Activated CD4-positive, alpha-beta T cell treated with anti-CD3 and anti-CD28 coated beads, Interleukin-2, Interleukin-6, amounts not matched to agents 100 ng/mL and 50 ng/mL, durations not matched to agents 16 hours and 8 hours (primary cell): ENCODE measurements around the gene SHC3.

Experiments used
- DNase-seq: peaks from one replicate; pipeline ENCODE4 v3.0.0-alpha.2; 2020

The SHC3 gene

DNA sequence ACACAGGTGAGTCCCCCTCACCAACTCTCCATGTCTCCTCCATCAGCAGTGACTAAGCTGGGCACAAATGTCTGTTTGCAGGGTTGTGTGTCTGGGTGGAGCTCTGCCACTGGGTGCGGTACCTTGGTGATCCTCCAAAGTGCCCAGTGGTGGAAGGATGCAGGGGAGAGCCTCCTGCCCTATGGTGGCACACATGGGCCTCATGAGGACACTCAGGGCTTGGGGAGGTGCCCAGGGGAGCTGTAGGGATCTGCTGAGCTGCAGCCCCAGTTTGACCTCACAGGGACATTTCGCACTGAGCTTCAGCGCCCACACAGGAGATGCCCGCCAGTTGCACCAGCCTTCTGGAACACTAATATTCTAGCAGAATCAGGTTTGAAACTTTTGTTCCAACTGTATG, 157.9 kb downstream of the SHC3 start:
- no peak for DNase-seq

DNA sequence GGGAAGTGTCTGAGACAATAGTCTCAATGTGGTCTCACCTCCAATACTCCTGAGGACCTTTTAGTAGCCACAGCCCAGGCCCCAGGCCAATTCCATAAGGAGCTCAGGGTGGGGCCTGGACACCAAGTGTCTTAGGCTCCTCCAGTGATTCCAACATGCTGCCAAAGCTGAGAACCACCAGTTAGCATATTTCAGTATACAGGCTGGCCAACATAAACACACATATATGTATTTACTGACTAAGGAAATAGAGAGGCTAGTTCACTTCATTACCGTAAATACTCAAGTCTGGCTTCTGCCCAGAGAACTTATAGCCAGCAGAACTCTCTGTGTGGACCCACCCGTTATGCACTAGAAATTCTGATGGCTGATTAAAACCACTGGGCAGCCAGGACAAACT, 163.3 kb downstream of the SHC3 start:
- DNase-seq, result no peak

DNA sequence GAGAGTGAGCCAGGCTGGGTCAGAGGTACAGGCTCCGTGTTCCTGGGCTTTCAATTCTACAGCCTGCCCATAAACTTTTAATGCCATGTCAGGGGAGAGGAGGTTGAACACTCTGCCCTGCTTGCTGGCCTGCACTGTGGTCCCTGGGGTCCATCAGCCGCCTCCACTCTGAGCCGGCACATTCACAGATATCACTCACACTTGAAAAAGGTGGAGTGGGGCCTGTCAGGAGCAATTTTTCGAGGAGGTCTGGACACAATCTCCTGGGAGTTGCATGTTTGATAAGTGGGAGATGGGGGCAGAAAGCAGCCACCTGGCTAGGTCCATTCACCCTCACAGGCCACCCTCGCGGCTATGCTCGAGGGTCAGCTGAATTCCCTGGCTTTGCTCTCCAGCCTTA, 164.5 kb downstream of the SHC3 start:
- DNase-seq, result no peak

DNA sequence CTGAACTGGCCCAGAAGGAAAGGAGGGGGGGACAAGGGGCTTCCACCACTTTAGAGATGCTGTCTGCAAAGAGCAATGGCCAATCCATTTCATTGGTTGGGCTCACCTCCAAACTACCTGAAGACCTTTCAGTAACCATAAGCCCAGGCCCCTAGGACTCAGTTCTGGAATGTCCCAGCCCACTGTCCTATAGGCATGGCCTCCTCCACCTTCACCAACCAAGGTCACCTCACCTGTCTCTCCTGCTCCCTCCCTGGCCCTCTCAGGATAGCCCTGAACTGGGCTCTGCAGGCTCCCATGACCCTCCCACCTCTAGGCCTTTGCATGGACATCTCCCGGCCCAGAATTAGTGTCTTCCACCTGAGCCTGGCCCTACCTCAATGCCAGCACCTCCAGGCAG, 165.0 kb downstream of the SHC3 start:
- DNase-seq, result no peak

DNA sequence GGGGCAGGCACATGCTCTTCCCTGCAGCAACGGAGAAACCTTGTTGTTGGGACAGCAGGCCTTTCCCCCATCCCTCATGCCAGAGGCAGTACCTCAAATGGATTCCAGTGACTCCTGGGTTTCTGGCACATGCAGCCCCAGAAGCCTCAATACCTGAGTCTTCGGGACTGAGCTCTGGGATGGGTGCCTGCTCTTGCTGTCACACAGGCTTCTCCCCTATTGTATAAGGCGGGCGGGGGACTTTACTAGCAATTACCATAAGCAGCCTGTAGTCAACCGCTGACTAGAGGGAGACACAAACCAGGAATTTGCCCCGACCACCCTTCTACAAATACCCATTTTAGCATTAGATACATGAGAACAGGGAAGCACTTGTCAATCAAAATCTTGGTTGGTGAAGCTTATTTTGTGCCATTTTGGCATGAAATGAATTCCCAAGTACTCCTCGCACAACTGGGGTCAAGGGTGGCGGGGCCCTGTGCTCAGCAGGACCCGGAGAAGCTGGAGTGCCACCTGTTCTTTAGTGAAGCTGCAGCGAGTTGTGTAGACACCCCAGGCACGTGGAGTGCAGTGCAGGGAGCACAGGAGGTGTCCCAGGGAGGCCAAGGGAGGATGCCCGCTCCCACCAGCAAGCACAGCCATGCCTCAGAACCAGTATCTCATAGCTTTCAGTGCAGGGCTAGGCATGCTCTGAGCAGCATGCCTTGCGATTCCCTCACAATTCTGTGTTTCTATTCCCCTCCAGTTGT, 166.2 kb downstream of the SHC3 start:
- DNase-seq, result no peak

DNA sequence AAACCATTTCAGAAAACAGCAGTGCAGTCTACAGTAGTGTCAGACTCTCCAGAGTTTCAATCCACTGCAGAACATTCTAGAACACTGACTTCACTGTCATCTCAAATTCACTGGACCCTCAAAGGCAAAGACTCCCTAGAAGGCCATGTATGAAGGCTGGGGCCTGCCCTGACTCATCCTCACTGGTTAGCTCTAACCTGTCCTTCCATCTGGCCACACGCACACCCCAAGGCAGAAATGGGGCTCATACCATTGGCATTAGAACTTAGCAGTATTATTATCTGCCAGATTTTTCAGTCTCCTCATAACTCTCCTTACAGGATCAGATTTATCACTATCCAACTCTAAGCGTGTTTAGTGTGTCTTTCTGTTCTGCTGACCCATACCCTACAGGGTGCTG, 166.9 kb downstream of the SHC3 start:
- DNase-seq, result no peak

DNA sequence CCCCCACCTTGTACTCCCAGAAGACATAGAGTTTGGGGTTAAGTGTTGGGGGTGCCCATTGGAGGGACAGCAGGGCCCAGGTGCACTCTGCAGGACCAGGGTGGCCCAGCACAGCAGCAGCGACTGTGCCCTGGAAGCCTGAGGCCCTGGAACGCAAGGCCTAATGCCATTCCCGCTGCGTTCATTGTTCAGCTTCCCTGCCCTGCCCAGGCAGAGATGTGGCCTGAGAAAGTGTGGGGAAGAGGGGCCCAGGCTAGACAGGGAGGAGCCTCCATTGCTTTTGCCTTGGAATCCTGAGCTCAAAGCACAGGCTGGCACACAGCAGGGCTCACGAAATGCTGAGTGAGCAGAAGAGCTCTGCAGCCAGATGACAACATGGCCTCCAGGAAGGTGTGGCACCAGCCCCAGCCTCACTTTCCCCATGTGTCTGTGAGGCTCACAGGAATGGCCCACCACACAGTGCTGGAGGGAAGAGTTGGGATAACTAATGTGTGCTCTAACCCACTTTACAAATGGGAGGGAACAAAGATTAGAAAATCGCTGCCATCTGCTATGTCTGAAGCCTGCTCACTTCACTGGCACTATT, 168.0 kb downstream of the SHC3 start:
- DNase-seq, result no peak

DNA sequence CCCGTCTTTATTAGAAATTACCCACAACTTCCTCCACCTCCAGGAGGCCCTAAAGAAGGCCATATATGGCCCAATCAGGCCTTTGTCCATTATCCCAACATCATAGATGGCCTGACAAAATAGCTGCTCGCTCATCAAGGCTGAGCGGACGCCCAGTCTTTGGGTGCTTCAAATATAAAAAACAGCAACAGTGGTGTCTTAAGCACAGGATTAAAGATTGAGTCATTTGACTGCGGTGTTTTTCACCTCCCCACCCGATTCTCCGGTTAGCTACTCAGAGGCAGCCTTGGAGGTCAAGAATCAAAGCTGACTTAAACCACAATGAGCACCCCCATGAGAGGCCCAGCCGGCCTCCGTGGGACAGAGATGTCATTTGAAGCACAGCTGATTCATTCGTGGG, 168.6 kb downstream of the SHC3 start:
- no peak for DNase-seq

DNA sequence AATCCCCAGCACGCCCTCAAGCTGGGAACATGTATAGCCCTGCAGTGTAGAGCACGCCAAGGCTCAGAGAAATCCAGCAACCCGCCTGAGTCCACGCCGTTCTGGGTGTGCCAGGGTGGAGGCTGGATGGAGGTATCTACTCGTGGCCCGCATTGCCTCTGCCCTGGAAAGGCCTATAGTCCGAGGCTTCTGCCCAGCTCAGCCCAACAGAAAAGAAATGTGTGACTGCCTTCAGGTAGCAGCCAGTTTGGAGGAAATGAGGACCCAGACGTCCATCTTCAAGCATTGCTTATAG, 169.1 kb downstream of the SHC3 start:
- DNase-seq, result no peak

DNA sequence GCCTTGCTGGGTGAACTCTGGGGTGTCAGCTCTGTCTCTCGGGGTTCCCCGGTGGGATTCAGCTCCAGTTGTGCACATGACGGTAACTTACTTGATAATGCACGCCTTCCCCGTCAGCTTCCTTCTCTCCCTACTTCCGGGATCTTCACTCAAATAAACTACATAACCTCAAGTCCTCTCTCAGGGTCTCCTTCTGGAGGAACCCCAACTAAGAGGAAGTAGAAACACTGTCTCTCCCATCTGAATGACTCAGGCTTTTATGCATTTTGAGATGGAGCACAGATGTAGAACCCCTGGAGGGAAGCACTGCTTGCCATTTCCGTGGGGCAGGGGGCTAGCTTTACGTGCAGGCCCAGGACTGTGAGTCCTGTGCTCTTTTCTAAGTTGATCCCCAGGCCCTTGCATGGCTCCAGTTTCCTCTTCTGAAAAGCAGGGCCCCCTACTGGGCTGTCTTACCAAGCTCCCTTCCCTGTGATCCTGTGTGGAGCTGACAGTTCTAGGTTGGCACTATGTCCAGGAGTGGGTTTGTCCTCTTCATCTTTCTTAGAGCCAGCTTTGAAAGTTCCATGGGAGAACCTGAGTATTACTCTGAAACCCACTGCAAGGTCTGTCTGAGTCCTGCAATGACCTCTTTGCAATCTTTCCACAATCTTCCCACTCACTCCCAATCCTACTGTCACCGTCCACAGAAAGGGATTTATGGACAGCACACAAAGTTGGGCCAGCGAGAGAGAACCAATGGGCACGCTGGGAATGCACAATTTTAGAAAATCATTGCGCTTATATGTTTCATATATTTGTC, 169.7 kb downstream of the SHC3 start:
- DNase-seq, result no peak

DNA sequence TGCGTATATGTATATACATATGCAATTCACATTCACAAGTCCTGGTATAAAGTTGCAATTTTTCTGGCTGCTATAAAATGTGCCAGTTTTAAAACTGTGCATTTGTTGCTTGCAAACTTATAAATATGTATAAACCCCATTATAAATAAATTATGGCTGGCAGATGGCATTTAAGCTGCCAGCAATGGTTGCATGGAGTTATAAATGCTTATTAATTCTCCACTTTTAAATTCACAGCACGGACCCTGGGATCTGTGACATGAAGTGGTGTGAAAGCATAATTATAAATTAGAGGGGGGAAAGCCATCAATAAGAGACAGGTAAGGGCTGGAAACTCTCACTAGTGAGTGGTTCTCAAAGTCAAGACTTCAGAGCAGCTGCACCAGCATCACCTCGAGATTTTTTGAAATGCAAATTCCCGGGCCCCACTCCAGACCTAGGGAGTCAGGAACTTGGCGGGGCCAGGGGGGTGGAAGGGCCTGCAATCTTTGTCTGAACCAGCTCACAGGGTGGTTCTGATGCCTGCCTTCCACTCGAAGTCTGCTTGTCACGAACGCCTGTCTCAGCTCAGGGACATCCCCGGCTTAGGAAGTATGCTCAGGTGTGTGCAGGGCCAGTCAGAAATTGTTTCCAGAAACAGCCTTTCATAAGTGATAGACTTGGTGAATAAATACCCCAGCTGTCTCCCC, 170.4 kb downstream of the SHC3 start:
- DNase-seq, result no peak

DNA sequence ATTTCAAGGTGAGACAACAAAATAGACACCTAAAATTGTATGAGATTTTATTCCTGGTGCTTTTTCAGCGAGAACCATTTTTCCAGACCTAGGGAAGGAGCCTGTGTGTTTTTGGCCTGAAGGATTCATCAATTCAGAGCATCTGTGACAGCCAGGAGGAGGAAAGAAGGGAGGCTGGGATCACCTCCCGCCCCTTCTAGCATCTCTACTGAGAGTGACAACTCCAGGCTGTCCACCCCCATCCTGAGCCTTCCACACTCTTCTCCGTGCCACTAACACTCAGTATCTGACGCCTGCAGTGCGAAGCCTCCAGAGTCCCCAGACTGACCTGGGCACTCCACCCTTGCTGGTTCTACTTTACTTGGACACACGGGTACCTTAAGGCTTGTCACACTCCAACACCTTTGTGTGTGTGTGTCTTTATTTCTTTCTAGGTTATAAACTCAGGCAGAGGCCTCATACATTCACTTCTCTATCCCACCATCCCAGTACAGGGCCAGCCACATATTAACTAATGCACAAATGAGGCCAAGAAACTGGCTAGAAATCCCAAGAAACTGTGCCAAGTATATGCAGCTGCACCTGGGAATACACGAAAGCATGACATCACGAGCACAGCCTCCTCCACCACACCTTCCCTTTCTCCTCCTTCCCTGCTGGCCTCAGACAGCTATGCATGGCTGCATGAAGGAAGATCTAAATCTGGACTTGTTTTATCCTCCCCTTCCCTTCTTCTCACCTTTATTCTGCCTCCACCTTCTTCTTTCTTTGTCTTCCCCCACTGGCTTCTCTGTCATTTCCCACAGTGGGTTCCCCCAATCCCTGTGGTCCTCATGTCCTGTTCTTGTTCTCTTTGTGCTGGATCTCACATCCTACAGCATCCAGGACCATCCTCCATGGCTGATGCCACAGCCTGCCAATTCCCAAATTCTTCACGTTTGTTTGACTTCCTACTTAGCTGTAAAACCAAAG, 171.3 kb downstream of the SHC3 start:
- DNase-seq, result no peak

DNA sequence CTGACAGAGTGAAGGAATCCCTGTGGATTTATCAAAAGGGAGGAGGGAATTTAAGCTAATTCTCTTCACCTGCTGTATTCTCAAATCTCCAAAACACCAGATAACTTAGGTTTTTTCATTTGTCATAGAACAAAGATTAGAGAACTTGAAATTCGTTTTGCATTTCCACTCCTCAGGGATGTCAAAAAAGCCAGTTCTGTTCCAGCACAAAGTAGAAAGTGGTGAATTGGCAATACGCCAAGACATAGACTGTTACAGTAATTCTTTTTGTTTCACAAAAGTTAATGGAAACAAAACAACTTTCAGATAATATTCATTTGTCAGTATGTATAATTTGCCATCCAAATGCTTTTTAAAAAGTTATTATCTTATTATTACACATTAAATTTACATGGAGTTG, 172.4 kb downstream of the SHC3 start:
- DNase-seq, result no peak

DNA sequence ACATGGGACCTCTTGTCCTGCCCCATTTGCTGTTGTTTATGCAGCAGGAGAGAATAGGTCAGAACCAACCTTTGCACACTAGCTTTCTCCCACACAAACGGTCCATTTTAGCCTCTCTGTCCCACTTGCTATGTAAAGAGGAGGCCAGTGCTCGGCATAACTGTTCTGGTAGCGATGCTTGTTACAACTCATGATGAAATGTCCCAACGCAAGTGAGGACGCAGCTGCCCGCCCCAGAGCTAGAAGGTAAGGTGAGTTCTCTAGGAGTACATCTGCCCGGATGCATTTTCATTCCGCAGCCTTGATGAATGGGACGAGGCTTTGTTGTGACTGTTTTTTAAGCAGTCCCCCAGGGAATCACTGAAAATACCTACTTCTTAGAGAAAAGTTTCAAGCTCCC, 173.3 kb downstream of the SHC3 start:
- DNase-seq, result no peak

DNA sequence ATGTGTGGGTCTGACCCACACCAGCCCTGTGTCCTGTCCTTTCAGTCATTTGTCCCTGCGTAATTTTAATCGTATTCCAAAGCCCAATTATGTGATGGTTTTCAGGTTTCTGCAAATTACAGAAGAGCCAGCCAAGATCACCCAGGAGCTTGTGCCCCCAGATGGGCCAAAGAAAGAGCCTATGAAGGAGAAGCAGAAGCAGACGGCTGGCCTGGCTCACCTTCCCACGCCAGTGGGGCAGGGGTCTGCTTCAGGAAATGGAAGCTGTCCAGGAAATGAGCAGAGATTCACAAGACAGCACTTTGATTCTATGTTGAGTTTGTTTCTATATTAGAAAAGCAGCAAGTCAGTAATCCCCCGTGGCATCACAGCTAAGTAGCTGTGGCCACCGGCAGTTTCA, 175.6 kb downstream of the SHC3 start:
- no peak for DNase-seq

DNA sequence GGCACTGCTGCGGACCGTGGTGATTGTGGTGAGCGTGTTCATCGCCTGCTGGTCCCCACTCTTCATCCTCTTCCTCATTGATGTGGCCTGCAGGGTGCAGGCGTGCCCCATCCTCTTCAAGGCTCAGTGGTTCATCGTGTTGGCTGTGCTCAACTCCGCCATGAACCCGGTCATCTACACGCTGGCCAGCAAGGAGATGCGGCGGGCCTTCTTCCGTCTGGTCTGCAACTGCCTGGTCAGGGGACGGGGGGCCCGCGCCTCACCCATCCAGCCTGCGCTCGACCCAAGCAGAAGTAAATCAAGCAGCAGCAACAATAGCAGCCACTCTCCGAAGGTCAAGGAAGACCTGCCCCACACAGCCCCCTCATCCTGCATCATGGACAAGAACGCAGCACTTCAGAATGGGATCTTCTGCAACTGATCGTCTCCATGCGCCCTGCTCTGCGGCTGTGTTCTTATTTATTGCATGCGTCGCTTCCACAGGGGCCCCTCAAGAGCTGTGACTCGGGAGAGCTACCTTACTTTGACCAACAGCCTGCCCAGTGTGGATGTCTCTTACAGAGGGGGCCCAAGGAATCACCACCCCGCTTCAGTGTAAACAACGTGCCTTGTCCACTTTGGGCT, 176.6 kb downstream of the SHC3 start:
- no peak for DNase-seq

DNA sequence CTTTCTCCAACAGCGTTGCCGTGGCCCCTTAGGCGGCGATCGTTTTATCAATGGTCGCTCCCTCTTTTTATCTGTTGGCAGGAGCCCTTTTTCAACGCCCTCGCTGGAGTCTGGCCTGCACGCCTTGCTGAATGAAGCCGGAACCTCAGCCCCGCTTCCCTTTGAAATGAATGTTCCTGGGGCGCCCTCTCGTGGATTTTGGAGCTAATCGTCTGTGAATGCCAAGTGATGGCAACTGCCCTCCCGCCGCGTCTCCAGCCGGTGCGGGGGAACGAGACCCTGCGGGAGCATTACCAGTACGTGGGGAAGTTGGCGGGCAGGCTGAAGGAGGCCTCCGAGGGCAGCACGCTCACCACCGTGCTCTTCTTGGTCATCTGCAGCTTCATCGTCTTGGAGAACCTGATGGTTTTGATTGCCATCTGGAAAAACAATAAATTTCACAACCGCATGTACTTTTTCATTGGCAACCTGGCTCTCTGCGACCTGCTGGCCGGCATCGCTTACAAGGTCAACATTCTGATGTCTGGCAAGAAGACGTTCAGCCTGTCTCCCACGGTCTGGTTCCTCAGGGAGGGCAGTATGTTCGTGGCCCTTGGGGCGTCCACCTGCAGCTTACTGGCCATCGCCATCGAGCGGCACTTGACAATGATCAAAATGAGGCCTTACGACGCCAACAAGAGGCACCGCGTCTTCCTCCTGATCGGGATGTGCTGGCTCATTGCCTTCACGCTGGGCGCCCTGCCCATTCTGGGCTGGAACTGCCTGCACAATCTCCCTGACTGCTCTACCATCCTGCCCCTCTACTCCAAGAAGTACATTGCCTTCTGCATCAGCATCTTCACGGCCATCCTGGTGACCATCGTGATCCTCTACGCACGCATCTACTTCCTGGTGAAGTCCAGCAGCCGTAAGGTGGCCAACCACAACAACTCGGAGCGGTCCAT, 177.4 kb downstream of the SHC3 start:
- DNase-seq, result peak; percentile 86

DNA sequence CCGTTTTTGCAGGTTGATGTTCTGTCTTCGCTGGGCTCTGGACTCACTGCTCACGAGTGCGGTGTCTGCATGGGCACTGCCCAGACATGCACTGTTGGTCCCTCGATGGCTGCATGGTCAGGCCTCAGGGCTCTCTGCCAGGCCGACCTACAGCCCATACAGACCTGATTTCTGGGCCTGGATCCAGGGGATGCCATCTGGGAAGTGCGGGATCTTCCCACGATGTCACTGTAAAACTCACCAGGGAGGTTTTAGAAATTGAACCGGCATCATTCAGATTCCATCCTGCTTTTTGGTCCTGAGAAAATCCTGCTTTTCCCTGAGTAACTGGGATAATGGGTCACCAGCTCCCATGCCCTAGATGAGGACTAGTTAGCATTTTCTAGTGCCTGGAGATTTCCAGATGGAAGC, 178.2 kb downstream of the SHC3 start:
- no peak for DNase-seq

DNA sequence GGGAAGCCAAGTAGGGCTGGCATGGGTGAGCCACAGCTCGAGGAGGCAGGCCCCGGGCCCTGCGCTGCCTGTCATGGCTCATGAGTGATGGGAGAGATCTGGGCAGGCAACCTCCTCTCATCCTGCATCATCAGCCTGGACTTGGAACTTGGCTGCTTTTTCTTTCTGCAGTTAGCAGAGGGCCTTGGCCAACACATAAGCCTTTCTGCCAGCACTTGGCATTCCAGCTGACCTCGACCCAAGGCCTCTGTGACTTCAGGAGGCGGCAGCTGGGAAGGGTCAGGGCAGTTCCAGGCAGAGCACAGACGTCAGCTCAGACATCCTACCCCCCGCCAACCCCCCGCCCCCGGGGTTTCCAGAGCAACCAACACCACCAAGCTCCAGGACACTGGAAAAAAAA, 179.7 kb downstream of the SHC3 start:
- no peak for DNase-seq

DNA sequence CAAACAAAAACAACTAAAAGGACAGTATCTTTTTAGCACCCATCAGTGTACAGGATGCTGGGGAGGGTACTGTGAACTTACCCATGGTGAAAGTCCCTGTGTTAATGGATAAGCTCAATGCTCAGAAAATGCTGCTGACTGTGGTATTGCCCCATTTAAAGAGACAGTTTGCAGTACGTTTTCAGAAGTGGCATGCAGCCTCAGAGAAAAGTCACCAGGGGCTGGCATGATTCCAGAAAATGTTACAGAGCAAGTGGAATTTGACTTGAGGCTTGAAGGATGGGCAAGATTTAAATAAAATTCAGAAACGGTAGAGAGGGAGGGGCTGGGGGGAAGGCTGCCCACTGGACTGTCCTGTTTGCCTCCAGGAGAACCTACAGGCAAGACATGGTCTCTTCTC, 180.1 kb downstream of the SHC3 start:
- no peak for DNase-seq

DNA sequence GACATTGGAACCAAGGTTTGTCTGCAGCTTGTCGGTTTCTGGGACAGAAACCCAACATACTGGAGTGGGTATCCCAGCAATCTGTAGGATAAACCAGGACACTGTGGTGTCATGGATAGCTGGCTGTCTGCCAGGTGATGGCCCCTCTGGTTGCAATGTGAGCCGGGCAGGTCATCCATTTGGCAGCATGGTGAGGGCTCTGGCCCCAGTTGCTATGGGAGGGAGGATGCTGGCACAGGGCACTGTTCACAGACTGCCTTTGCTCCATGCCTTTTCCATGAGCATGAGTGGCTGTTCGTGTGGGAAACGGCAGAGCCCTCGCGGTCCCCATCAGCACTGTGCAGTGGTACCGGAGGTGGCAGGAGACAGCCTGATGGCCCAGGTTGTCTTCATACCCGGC, 181.0 kb downstream of the SHC3 start:
- DNase-seq, result no peak
